Measurements from ENCODE around the gene FSTL4.
A peak's percentile ranks its signal among the peaks of the same experiment; 100 is the strongest.

Gene FSTL4

GRCh38 chr5:133514456-133514855 is 97.9 kb downstream of the FSTL4 start:
- DNase-seq (ENCODE audit: low spot score) = no peak

- no peak for DNase-seq (ENCODE audit: low spot score)
These were observed 99.4 kb downstream of the FSTL4 start for GRCh38 chr5:133512896-133513295.

- DNase-seq (ENCODE audit: low spot score) = no peak
These were observed 100.6 kb downstream of the FSTL4 start for GRCh38 chr5:133511653-133512235.

GRCh38 chr5:133510634-133511262 is 101.6 kb downstream of the FSTL4 start:
- DNase-seq (ENCODE audit: low spot score) = no peak

- DNase-seq (ENCODE audit: low spot score) = no peak
These were observed 102.6 kb downstream of the FSTL4 start for GRCh38 chr5:133509742-133510079.

GRCh38 chr5:133508845-133509741 is 103.2 kb downstream of the FSTL4 start:
- no peak for DNase-seq (ENCODE audit: low spot score)

- no peak for DNase-seq (ENCODE audit: low spot score)
These were observed 104.0 kb downstream of the FSTL4 start for GRCh38 chr5:133508331-133508730.

GRCh38 chr5:133506181-133506580 is 106.2 kb downstream of the FSTL4 start:
- DNase-seq (ENCODE audit: low spot score) = no peak

GRCh38 chr5:133503511-133503910 is 108.8 kb downstream of the FSTL4 start:
- no peak for DNase-seq (ENCODE audit: low spot score)

GRCh38 chr5:133499895-133500294 is 112.4 kb downstream of the FSTL4 start:
- DNase-seq (ENCODE audit: low spot score) = no peak

- peak; percentile 59 for DNase-seq (ENCODE audit: low spot score)
These were observed 114.6 kb downstream of the FSTL4 start for GRCh38 chr5:133497608-133498348.

GRCh38 chr5:133496631-133497030 is 115.7 kb downstream of the FSTL4 start:
- no peak for DNase-seq (ENCODE audit: low spot score)

GRCh38 chr5:133494923-133495246 is 117.5 kb downstream of the FSTL4 start:
- DNase-seq (ENCODE audit: low spot score) = no peak

GRCh38 chr5:133494232-133494922 is 118.0 kb downstream of the FSTL4 start:
- no peak for DNase-seq (ENCODE audit: low spot score)

GRCh38 chr5:133489632-133490031 is 122.7 kb downstream of the FSTL4 start:
- no peak for DNase-seq (ENCODE audit: low spot score)

- no peak for DNase-seq (ENCODE audit: low spot score)
These were observed 125.2 kb downstream of the FSTL4 start for GRCh38 chr5:133487093-133487492.

GRCh38 chr5:133485468-133485867 is 126.9 kb downstream of the FSTL4 start:
- DNase-seq (ENCODE audit: low spot score) = no peak

- DNase-seq (ENCODE audit: low spot score) = no peak
These were observed 128.8 kb downstream of the FSTL4 start for GRCh38 chr5:133483406-133484090.

GRCh38 chr5:133482028-133482427 is 130.3 kb downstream of the FSTL4 start:
- DNase-seq (ENCODE audit: low spot score) = no peak

- no peak for DNase-seq (ENCODE audit: low spot score)
These were observed 131.5 kb downstream of the FSTL4 start for GRCh38 chr5:133480866-133481265.

GRCh38 chr5:133480366-133480765 is 132.0 kb downstream of the FSTL4 start:
- no peak for DNase-seq (ENCODE audit: low spot score)

Measured in putamen (tissue), 1 donor.